ENCODE results near the gene STX2. TPM values are rescaled to one million over a fixed set of nuclear protein-coding genes. Genes with fewer than 3 reads are reported as not detected.
"Not testable (repeated sequence)": the region's sequence is repeated elsewhere in the genome, so short reads cannot be mapped to it uniquely, and the experiment has no call there.

STX2 gene
- total and polyA plus RNA-seq, 2 donors (not counting 1 experiment from before 2014, with no cell fraction given), result 35.2 to 87.8 TPM

DNA sequence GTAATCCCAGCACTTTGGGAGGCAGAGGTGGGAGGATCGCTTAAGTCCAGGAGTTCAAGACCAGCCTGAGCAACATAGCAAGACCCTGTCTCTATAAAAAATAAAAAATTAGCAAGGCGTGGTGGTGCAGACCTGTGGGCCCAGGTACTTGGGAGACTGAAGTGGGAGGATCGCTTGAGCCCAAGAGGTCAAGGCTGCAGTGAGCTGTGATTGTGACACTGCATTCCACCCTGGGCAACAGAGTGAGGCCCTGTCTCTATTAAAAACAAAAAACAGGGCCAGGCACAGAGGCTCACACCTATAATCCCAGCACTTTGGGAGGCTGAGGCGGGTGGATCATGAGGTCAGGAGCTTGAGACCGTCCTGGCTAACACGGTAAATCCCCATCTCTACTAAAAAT lies 9.1 kb upstream of the STX2 start:
- not testable (repeated sequence) for H3K79me2 ChIP-seq (ENCODE audit: control insufficient read depth, insufficient read depth, low read length); H3K4me2 ChIP-seq (ENCODE audit: extremely low read depth, insufficient read depth, low read length); H4K20me1 ChIP-seq (ENCODE audit: control insufficient read depth, extremely low read depth, insufficient read depth, low read length); H3K4me3 ChIP-seq (replicated peaks in 1 of 4; ENCODE audit: control extremely low read depth in 1 of 4, insufficient read depth in 1 of 4, low read depth in 3 of 4, low read length in 4 of 4); H3K36me3 ChIP-seq (ENCODE audit: control insufficient read depth, insufficient read depth, low read length); H3K27me3 ChIP-seq (ENCODE audit: control insufficient read depth, insufficient read depth, low read length); H3K27ac ChIP-seq (ENCODE audit: insufficient read depth, low read length); H3K9ac ChIP-seq (ENCODE audit: insufficient read depth, low read length); DNase-seq (ENCODE audit: low read depth in 2 of 2); H3K4me1 ChIP-seq (ENCODE audit: control insufficient read depth, extremely low read depth, insufficient read depth, low read length); H2AFZ ChIP-seq (ENCODE audit: low read length); H3K9me3 ChIP-seq (ENCODE audit: control insufficient read depth, insufficient read depth, low read depth, low read length)

DNA sequence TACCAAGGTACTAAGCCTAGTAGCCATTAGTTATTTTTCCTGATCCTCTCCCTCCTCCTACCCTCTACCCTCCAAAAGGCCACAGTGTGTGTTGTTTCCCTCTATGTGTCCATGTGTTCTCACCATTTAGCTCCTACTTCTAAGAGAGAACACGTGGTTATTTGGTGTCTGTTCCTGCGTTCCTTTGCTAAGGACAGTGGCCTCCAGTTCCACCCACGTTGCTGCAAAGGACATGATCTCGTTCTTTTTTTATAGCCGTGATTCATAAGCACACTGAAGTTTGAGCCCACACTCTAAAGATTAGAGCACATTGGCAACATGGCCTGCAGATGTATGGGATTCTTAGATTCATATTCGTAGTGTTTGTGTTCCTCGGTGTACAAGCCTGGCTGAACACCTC lies 8.1 kb upstream of the STX2 start:
- Histone ChIP-seq H4K20me1 (ENCODE audit: control insufficient read depth, extremely low read depth, insufficient read depth, low read length) (no peaks in the 10 kb centered on the region), H3K79me2 (ENCODE audit: control insufficient read depth, insufficient read depth, low read length) (no peaks in the 10 kb centered on the region), H2AFZ (ENCODE audit: low read length) (no peak overlapping the region), H3K4me3 (replicated peaks in 1 of 4; ENCODE audit: control extremely low read depth in 1 of 4, insufficient read depth in 1 of 4, low read depth in 3 of 4, low read length in 4 of 4) (no peak overlapping the region), H3K4me1 (ENCODE audit: control insufficient read depth, extremely low read depth, insufficient read depth, low read length) (no peaks in the 10 kb centered on the region), H3K9ac (ENCODE audit: insufficient read depth, low read length) (no peak overlapping the region), H3K9me3 (ENCODE audit: control insufficient read depth, insufficient read depth, low read depth, low read length) (no peaks in the 10 kb centered on the region), H3K4me2 (ENCODE audit: extremely low read depth, insufficient read depth, low read length) (no peak overlapping the region), H3K36me3 (ENCODE audit: control insufficient read depth, insufficient read depth, low read length) (no peaks in the 10 kb centered on the region), H3K27ac (ENCODE audit: insufficient read depth, low read length) (no peak overlapping the region), H3K27me3 (ENCODE audit: control insufficient read depth, insufficient read depth, low read length) (no peaks in the 10 kb centered on the region)
- DNase-seq (ENCODE audit: low read depth in 2 of 2), result peak in 1 of 2 donors; percentile 48
- TF ChIP-seq, protein P1, sequence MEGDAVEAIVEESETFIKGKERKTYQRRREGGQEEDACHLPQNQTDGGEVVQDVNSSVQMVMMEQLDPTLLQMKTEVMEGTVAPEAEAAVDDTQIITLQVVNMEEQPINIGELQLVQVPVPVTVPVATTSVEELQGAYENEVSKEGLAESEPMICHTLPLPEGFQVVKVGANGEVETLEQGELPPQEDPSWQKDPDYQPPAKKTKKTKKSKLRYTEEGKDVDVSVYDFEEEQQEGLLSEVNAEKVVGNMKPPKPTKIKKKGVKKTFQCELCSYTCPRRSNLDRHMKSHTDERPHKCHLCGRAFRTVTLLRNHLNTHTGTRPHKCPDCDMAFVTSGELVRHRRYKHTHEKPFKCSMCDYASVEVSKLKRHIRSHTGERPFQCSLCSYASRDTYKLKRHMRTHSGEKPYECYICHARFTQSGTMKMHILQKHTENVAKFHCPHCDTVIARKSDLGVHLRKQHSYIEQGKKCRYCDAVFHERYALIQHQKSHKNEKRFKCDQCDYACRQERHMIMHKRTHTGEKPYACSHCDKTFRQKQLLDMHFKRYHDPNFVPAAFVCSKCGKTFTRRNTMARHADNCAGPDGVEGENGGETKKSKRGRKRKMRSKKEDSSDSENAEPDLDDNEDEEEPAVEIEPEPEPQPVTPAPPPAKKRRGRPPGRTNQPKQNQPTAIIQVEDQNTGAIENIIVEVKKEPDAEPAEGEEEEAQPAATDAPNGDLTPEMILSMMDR (conservative IDR thresholded peaks at IDR 0.05 in 1 of 2, IDR thresholded peaks at IDR 0.05 in 1 of 2; ENCODE audit: low read depth in 1 of 2, low read length in 2 of 2), result no peak
- TF ChIP-seq EZH2 (IDR thresholded peaks at IDR 0.05; ENCODE audit: low read length, missing control alignments), result no peak

DNA sequence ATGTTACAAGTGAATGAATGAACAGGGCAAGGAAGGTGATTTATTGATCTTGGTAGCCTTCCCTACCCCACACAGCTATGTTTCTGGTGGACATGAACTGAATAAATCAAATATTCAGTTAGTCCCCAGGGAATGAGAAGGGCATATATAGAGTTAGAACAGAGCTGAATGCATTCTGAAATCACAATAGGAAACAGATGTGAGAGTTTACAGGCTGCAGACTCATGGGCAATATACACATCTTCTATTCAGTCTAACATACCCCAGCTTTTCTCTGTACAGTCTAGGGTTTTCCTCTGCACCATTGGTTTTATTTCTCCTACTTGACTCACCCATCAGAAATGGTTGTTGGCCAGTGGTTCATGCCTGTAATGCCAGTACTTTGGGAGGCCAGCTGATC lies 7.3 kb upstream of the STX2 start:
- TF ChIP-seq, protein P1 (conservative IDR thresholded peaks at IDR 0.05 in 1 of 2, IDR thresholded peaks at IDR 0.05 in 1 of 2; ENCODE audit: low read depth in 1 of 2, low read length in 2 of 2), result no peak
- TF ChIP-seq EZH2 (IDR thresholded peaks at IDR 0.05; ENCODE audit: low read length, missing control alignments), result no peak
- no peaks in the 10 kb centered on the region for H3K4me1 ChIP-seq (ENCODE audit: control insufficient read depth, extremely low read depth, insufficient read depth, low read length)
- H3K9me3 ChIP-seq (ENCODE audit: control insufficient read depth, insufficient read depth, low read depth, low read length), result no peaks in the 10 kb centered on the region
- no peak overlapping the region for H2AFZ ChIP-seq (ENCODE audit: low read length)
- no peak overlapping the region for H3K4me3 ChIP-seq (replicated peaks in 1 of 4; ENCODE audit: control extremely low read depth in 1 of 4, insufficient read depth in 1 of 4, low read depth in 3 of 4, low read length in 4 of 4)
- no peaks in the 10 kb centered on the region for H4K20me1 ChIP-seq (ENCODE audit: control insufficient read depth, extremely low read depth, insufficient read depth, low read length)
- no peaks in the 10 kb centered on the region for H3K79me2 ChIP-seq (ENCODE audit: control insufficient read depth, insufficient read depth, low read length)
- H3K27ac ChIP-seq (ENCODE audit: insufficient read depth, low read length), result no peak overlapping the region
- H3K9ac ChIP-seq (ENCODE audit: insufficient read depth, low read length), result no peak overlapping the region
- no peak for DNase-seq (ENCODE audit: low read depth in 2 of 2)
- H3K4me2 ChIP-seq (ENCODE audit: extremely low read depth, insufficient read depth, low read length), result no peak overlapping the region
- no peaks in the 10 kb centered on the region for H3K27me3 ChIP-seq (ENCODE audit: control insufficient read depth, insufficient read depth, low read length)
- no peaks in the 10 kb centered on the region for H3K36me3 ChIP-seq (ENCODE audit: control insufficient read depth, insufficient read depth, low read length)
